Fibroblast of villous mesenchyme (primary cell): Measurements from ENCODE around the gene H1-8. TPM values are rescaled to one million over a fixed set of nuclear protein-coding genes. Genes with fewer than 3 reads are reported as not detected.

Source experiments
- DNase-seq: peaks from one replicate; pipeline ENCODE4 v3.0.0-alpha.2; 2010; ENCODE audit warnings: low read depth
- H3K4me3 ChIP-seq: 2 replicates; pipeline ENCODE4 v1.5.1; 2011; ENCODE audit warnings: low read depth, mild to moderate bottlenecking, low read length
- CTCF ChIP-seq: IDR thresholded peaks from 2 replicates; pipeline ENCODE4 v1.5.1; 2012; ENCODE audit warnings: low read depth, mild to moderate bottlenecking, low read length; ENCODE audit not compliant: insufficient read depth
- total RNA-seq: library from RNA; depleted of rRNA; stranded (reverse); fragments of >200 nt; gene quantifications from 2 replicates; pipeline ENCODE4 v1.2.3, GENCODE V29; 2012

H1-8 gene
- total RNA-seq, 1 donor = not detected

DNA sequence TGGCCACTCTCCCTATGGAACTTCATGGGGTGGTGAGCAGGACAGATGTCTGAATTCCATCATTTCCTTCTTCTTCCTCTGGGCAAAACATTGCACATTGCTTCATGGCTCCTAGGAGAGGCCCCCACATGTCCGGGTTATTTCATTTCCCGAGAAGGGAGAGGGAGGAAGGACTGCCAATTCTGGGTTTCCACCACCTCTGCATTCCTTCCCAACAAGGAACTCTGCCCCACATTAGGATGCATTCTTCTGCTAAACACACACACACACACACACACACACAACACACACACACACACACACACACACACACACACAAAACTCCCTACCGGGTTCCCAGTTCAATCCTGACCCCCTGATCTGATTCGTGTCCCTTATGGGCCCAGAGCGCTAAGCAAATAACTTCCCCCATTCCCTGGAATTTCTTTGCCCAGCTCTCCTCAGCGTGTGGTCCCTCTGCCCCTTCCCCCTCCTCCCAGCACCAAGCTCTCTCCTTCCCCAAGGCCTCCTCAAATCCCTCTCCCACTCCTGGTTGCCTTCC, 12.7 kb upstream of the H1-8 start:
- no peak for TF ChIP-seq CTCF
- DNase-seq = peak; percentile 30

GRCh38 chr3:129530821-129531220, 12.2 kb upstream of the H1-8 start:
- DNase-seq = no peak
- no peak overlapping the region for H3K4me3 ChIP-seq
- no peak for TF ChIP-seq CTCF

More for the DNA sequence above, 12.7 kb upstream of the H1-8 start:
- no peak overlapping the region for H3K4me3 ChIP-seq

DNA sequence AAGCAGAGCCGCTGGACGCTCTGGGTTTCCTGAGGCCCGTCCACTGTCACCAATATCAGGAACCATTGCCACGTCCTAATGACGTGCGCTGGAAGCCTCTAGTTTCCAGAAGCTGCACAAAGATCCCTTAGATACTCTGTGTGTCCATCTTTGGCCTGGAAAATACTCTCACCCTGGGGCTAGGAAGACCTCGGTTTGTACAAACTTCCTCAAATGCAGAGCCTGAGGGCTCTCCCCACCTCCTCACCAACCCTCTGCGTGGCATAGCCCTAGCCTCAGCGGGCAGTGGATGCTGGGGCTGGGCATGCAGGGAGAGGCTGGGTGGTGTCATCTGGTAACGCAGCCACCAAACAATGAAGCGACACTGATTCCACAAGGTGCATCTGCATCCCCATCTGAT, 11.3 kb upstream of the H1-8 start:
- no peak overlapping the region for H3K4me3 ChIP-seq
- DNase-seq = no peak
- no peak for TF ChIP-seq CTCF

DNA sequence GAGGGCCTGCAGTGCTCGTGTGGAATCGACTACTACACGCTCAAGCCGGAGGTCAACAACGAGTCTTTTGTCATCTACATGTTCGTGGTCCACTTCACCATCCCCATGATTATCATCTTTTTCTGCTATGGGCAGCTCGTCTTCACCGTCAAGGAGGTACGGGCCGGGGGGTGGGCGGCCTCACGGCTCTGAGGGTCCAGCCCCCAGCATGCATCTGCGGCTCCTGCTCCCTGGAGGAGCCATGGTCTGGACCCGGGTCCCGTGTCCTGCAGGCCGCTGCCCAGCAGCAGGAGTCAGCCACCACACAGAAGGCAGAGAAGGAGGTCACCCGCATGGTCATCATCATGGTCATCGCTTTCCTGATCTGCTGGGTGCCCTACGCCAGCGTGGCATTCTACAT, 10.7 kb upstream of the H1-8 start:
- no peak for DNase-seq
- TF ChIP-seq CTCF = no peak
- no peak overlapping the region for H3K4me3 ChIP-seq

- DNase-seq = no peak
- no peak overlapping the region for H3K4me3 ChIP-seq
- no peak for TF ChIP-seq CTCF
These were observed 9.6 kb upstream of the H1-8 start for GRCh38 chr3:129533406-129533805.

- TF ChIP-seq CTCF = no peak
- no peak for DNase-seq
- no peak overlapping the region for H3K4me3 ChIP-seq
These were observed 8.4 kb upstream of the H1-8 start for GRCh38 chr3:129534428-129535027.

DNA sequence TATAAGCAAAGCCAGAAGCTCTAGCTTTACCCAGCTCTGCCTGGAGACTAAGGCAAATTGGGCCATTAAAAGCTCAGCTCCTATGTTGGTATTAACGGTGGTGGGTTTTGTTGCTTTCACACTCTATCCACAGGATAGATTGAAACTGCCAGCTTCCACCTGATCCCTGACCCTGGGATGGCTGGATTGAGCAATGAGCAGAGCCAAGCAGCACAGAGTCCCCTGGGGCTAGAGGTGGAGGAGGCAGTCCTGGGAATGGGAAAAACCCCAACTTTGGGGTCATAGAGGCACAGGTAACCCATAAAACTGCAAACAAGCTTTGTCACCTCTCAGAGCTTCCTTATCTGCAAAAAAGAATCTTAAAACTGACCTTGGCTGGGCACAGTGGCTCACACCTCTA, 7.9 kb upstream of the H1-8 start:
- no peak overlapping the region for H3K4me3 ChIP-seq
- no peak for TF ChIP-seq CTCF
- no peak for DNase-seq
